Right lobe of liver (tissue), 5 donors: ENCODE results near the gene SH2D3C. TPM values are rescaled to one million over a fixed set of nuclear protein-coding genes. Genes with fewer than 3 reads are reported as not detected.

Experiments
- microRNA-seq, 2 donors: library from miRNA; unstranded; fragments of <30 nt; microRNA quantifications; one replicate each; pipeline ENCODE4, GENCODE V29; 2019 to 2020
- total RNA-seq, 6 experiments: library from RNA; depleted of rRNA in 2 of 6; stranded (reverse); fragments of >200 nt in 2 of 6; fragmentation: NEBNext Ultra II Directional in 3 of 6; extraction: Animal tissue kit (Norgen Biotek cat#: 25700) in 3 of 6; gene quantifications; one replicate each; pipeline versions ENCODE4 v1.1.0 to v1.2.4, GENCODE V29; 2016 to 2023
- donor health status: DM: no; HTN: no; CAD: no.
- donor health status: DM: no; HTN: no; CAD: no.
- donor health status: DM: no; HTN: yes; CAD: no.
- donor health status: DM: no; HTN: yes; CAD: no.

The SH2D3C gene
- total RNA-seq, 6 experiments from 2014 or later: 1.7 to 5.6 (median 2.7) TPM

Small RNAs within 50 kb of the gene (microRNA-seq; reads per million reads assigned to microRNA genes)
- gene MIR2861 (0 reads per million in 2 donors), gene MIR3960 (0 to 0.29 reads per million in 2 donors)

Other genes starting within 250 kb of the SH2D3C start
- gene STXBP1, start 166.4 kb downstream of the SH2D3C start, total RNA-seq: 10 to 100 TPM in 1 of 6 experiments, 1 to 10 TPM in 5; 1.8 to 13.5 (median 4.1) TPM
- under 1 TPM in 1 of 6 experiments, not detected in 5; 0.10 TPM for gene CFAP157, start 71.7 kb downstream of the SH2D3C start, total RNA-seq
- 10 to 100 TPM in 2 of 6 experiments, 1 to 10 TPM in 4; 4.8 to 21.2 (median 6.8) TPM for gene PTRH1, start 63.0 kb downstream of the SH2D3C start, total RNA-seq
- gene TTC16, start 62.6 kb downstream of the SH2D3C start, total RNA-seq: under 1 TPM in 2 of 6 experiments, not detected in 4; 0.05 to 0.12 TPM
- 10 to 100 TPM in 2 of 6 experiments, 1 to 10 TPM in 4; 6.1 to 15.3 (median 7.7) TPM for gene TOR2A, start 43.4 kb downstream of the SH2D3C start, total RNA-seq
- 100 to 1,000 TPM in 1 of 6 experiments, 10 to 100 TPM in 5; 49.4 to 107 (median 54.5) TPM for gene CDK9, start 7.4 kb upstream of the SH2D3C start, total RNA-seq
- 10 to 100 TPM; 44.3 to 68.5 (median 56.9) TPM for gene FPGS, start 24.2 kb upstream of the SH2D3C start, total RNA-seq
- 10 to 100 TPM; 27.4 to 90.1 (median 54.1) TPM for gene ENG, start 76.0 kb upstream of the SH2D3C start, total RNA-seq
- 10 to 100 TPM; 31.4 to 78.6 (median 51.7) TPM for gene AK1, start 99.0 kb upstream of the SH2D3C start, total RNA-seq
- 10 to 100 TPM; 22.5 to 40.3 (median 29.8) TPM for gene ST6GALNAC6, start 120.9 kb upstream of the SH2D3C start, total RNA-seq
- gene ST6GALNAC4, start 138.4 kb upstream of the SH2D3C start, total RNA-seq: 10 to 100 TPM in 3 of 6 experiments, 1 to 10 TPM in 3; 3.2 to 23.8 (median 11.2) TPM
- gene PIP5KL1, start 152.1 kb upstream of the SH2D3C start, total RNA-seq: under 1 TPM in 3 of 6 experiments, not detected in 3; 0.58 to 0.81 (median 0.70) TPM
- gene DPM2, start 159.2 kb upstream of the SH2D3C start, total RNA-seq: 10 to 100 TPM; 10.6 to 19.1 (median 13.9) TPM
- gene EEIG1, start 202.3 kb upstream of the SH2D3C start, total RNA-seq: 10 to 100 TPM in 5 of 6 experiments, 1 to 10 TPM in 1; 9.7 to 54.1 (median 23.6) TPM